K562 (cell line): ENCODE data around the gene EXT2. TPM values are rescaled to one million over a fixed set of nuclear protein-coding genes. Genes with fewer than 3 reads are reported as not detected.

Source experiments
- ATAC-seq: fragments of 200-7000 bp; cut with Tn5 transposase; 3 replicates; pipeline ENCODE4 v1.9.1; 2020; ENCODE audit warnings: moderate library complexity
- BruUV-seq: library from RNA; stranded (reverse); fragments of 400-500 nt; replicated peaks from 2 replicates; lab custom pipeline; 2021; lab: Mats Ljungman, UMichigan
- CTCF ChIA-PET: fragments of 300-600 bp; formaldehyde crosslinking; extraction: SDS; loops from one replicate; lab custom pipeline; 2021; ENCODE audit warnings: low intra/inter-chr PET ratio; lab: Yijun Ruan, JAX
- POLR2A ChIA-PET: fragments of 300-600, 350-650 bp; sonication (Branson Sonifier 250); formaldehyde crosslinking; extraction: SDS; loops from one replicate; lab custom pipeline; 2021; ENCODE audit warnings: antibody characterized with exemption, inconsistent platforms; lab: Yijun Ruan, JAX
- DNase-seq, 4 experiments: peaks; one replicate each; pipeline versions ENCODE4 v3.0.0 to v3.0.0-alpha.2; 2011 to 2018; ENCODE audit warnings: low spot score in 3 of 4, mixed read lengths in 3 of 4; ENCODE audit errors: extremely low read depth in 1 of 4
- FAIRE-seq: peaks from 2 replicates; lab custom pipeline; 2011; peaks lifted over from hg19 to GRCh38; lab: Jason Lieb, UNC
- H2AFZ ChIP-seq: 2 replicates; pipeline ENCODE4 v1.6.0; 2011; ENCODE audit warnings: low read depth, low read length, control low read depth, inconsistent platforms
- H3K27ac ChIP-seq: fragments of 200-600 bp; 3 replicates; pipeline ENCODE4 v1.8.0; 2011; ENCODE audit warnings: low read depth, mild to moderate bottlenecking, control low read depth, inconsistent platforms, low read length, moderate library complexity, mixed read lengths; ENCODE audit errors: extremely low read depth
- H3K27me3 ChIP-seq, 2 experiments: fragments of 300-600 bp in 1 of 2; 2 replicates in 1 of 2; 3 replicates in 1 of 2; pipeline versions ENCODE4 v1.6.0 to v1.8.0; 2011; ENCODE audit warnings: inconsistent platforms in 2 of 2, low read length in 2 of 2, mild to moderate bottlenecking in 1 of 2, mixed read lengths in 1 of 2, moderate library complexity in 1 of 2; ENCODE audit not compliant: control insufficient read depth in 2 of 2, insufficient read depth in 2 of 2
- H3K36me3 ChIP-seq: fragments of 300-600 bp; 3 replicates; pipeline ENCODE4 v1.8.0; 2011; ENCODE audit warnings: mild to moderate bottlenecking, low read length, inconsistent platforms; ENCODE audit not compliant: control insufficient read depth, insufficient read depth
- H3K4me1 ChIP-seq, 2 experiments: fragments of 200-600 bp in 1 of 2; replicated peaks in 1 of 2; 2 replicates in 1 of 2; 3 replicates in 1 of 2; pipeline versions ENCODE4 v1.5.1 to v1.8.0; 2011; ENCODE audit warnings: inconsistent platforms in 2 of 2, low read length in 2 of 2, mild to moderate bottlenecking in 1 of 2, mixed read lengths in 1 of 2, moderate library complexity in 1 of 2; ENCODE audit not compliant: control insufficient read depth in 2 of 2, insufficient read depth in 2 of 2
- H3K4me2 ChIP-seq: 2 replicates; pipeline ENCODE4 v1.6.1; 2011; ENCODE audit warnings: low read length, control low read depth, inconsistent platforms, mixed read lengths; ENCODE audit not compliant: insufficient read depth
- H3K4me3 ChIP-seq: fragments of 200-600 bp; sonication (generic), shearing (Covaris generic); 2 replicates; pipeline ENCODE4 v1.5.1; 2016; ENCODE audit warnings: control low read depth, inconsistent platforms
- H3K79me2 ChIP-seq: fragments of 200-600 bp; 3 replicates; pipeline ENCODE4 v1.8.0; 2011; ENCODE audit warnings: low read length, inconsistent platforms; ENCODE audit not compliant: control insufficient read depth, insufficient read depth
- H3K9ac ChIP-seq, 2 experiments: 2 replicates each; pipeline versions ENCODE4 v1.6.0 to v1.6.1; 2011; ENCODE audit warnings: low read depth in 2 of 2, low read length in 2 of 2, control low read depth in 1 of 2, inconsistent platforms in 1 of 2, mild to moderate bottlenecking in 1 of 2, mixed read lengths in 1 of 2; ENCODE audit not compliant: insufficient read depth in 1 of 2
- H3K9me1 ChIP-seq: one replicate; pipeline ENCODE4 v1.6.0; 2011; ENCODE audit warnings: inconsistent platforms, mild to moderate bottlenecking, low read length, moderate library complexity; ENCODE audit not compliant: control insufficient read depth, insufficient read depth
- H3K9me3 ChIP-seq: replicated peaks from 2 replicates; pipeline ENCODE4 v1.5.1; 2011; ENCODE audit warnings: low read depth, low read length, inconsistent platforms; ENCODE audit not compliant: control insufficient read depth, insufficient read depth
- H4K20me1 ChIP-seq: replicated peaks from 2 replicates; pipeline ENCODE4 v1.6.1; 2011; ENCODE audit warnings: low read length, inconsistent platforms, mixed read lengths; ENCODE audit not compliant: control insufficient read depth, insufficient read depth
- ARID3A ChIP-seq: IDR thresholded peaks from 2 replicates; pipeline ENCODE4 v1.6.1; 2012; ENCODE audit warnings: low read depth, low read length, improper control_type of control experiment, borderline replicate concordance
- CREM ChIP-seq: IDR thresholded peaks from 2 replicates; pipeline ENCODE4 v1.6.1; 2014; ENCODE audit warnings: antibody characterized with exemption, low read depth
- E2F1 ChIP-seq: sonication (generic); formaldehyde crosslinking; IDR thresholded peaks from 2 replicates; pipeline ENCODE4 v1.8.1; 2023; ENCODE audit warnings: mild to moderate bottlenecking, missing genetic modification reagents, moderate library complexity
- NFRKB ChIP-seq: fragments of 450-650 bp; IDR thresholded peaks from 2 replicates; pipeline ENCODE4 v1.6.1; 2016; ENCODE audit warnings: low read depth
- NR1H2 ChIP-seq: sonication (generic); formaldehyde crosslinking; IDR thresholded peaks from 2 replicates; pipeline ENCODE4 v1.4.0; 2020; ENCODE audit warnings: mild to moderate bottlenecking, missing genetic modification reagents
- SNRNP70 ChIP-seq: fragments of 200-400 bp; formaldehyde crosslinking; optimal IDR thresholded peaks from 2 replicates; pipeline ENCODE3; 2017; ENCODE audit warnings: low read depth, low read length
- ZFP30 ChIP-seq: fragments of 250-450 bp; sonication (Bioruptor Pico); IDR thresholded peaks from 2 replicates; pipeline ENCODE4 v1.8.0; 2022; ENCODE audit warnings: moderate library complexity, mild to moderate bottlenecking, inconsistent platforms, borderline replicate concordance
- WGBS: fragments of 100-300 bp; shearing (Covaris generic); methylation state at CpG from one replicate; pipeline ENCODE4 v1.1.6; 2016; ENCODE audit warnings: low coverage, mixed read lengths; ENCODE audit not compliant: insufficient coverage; ENCODE audit errors: missing lambda C conversion rate; 5-methylcytosine and 5-hydroxymethylcytosine counted together
- in situ Hi-C: fragments of 300-500 bp; cut with MboI; formaldehyde crosslinking; loops from 4 replicates; pipeline ENCODE4 v1.15.0; 2018; ENCODE audit warnings: inconsistent platforms, mixed read lengths
- intact Hi-C: fragments of 100-400 bp; cut with micrococcal nuclease; formaldehyde crosslinking; loops from 2 replicates; pipeline ENCODE4 v1.14.2; 2022
- polyA plus RNA-seq, 8 experiments: library from polyadenylated mRNA; depleted of rRNA in 4 of 8; stranded (reverse) in 5 of 8; unstranded in 3 of 8; fragments of >200 nt; fragmentation: Nextera tagmentation in 2 of 8; fragmentation: Illumina TruSeq in 1 of 8; extraction: Ambion mirVana in 2 of 8; extraction: Trizol in 1 of 8; gene quantifications; 2 replicates each; pipeline versions ENCODE4 v1.2.1 to v1.2.3, GENCODE V29; 2011 to 2014; ENCODE audit warnings: inconsistent platforms in 1 of 8, missing spikeins in 1 of 8
- total RNA-seq, 7 experiments: library from RNA; depleted of rRNA in 6 of 7; stranded (reverse); fragments of >200 nt in 6 of 7; fragmentation: Illumina TruSeq in 2 of 7; extraction: Trizol in 2 of 7; gene quantifications; 2 replicates each; pipeline versions ENCODE4 v1.2.1 to v1.2.3, GENCODE V29; 2011 to 2021; ENCODE audit warnings: low replicate concordance in 1 of 7
- TF ChIP-seq, protein P1 (sequence below): fragments of 250-450 bp; sonication (Bioruptor Pico); IDR thresholded peaks from 2 replicates; pipeline ENCODE4 v1.4.0; 2020
- TF ChIP-seq, protein P2 (sequence below), 2 experiments: IDR thresholded peaks; 2 replicates each; pipeline ENCODE4 v1.6.1; 2011; ENCODE audit warnings: borderline replicate concordance in 1 of 2, control low read depth in 1 of 2, low read depth in 1 of 2, low read length in 1 of 2, mild to moderate bottlenecking in 1 of 2, mixed read lengths in 1 of 2, moderate library complexity in 1 of 2; ENCODE audit not compliant: insufficient read depth in 1 of 2, insufficient read length in 1 of 2, poor library complexity in 1 of 2, severe bottlenecking in 1 of 2; ENCODE audit errors: extremely low read depth in 1 of 2

EXT2 gene
- total and polyA plus RNA-seq, 9 of the 15 experiments (the other 6 are each of a cell fraction or from before 2014, with no cell fraction given): 7.5 to 52.1 (median 38.1) TPM

GRCh38 chr11:44246726-44247125 lies 151.2 kb downstream of the EXT2 start (continued):
- TF ChIP-seq ZFP30 (CRISPR knock-in tag) (no peak), E2F1 (CRISPR knock-in tag) (no peak), NFRKB (no peak), SNRNP70 (no peak), CREM (no peak)

DNA sequence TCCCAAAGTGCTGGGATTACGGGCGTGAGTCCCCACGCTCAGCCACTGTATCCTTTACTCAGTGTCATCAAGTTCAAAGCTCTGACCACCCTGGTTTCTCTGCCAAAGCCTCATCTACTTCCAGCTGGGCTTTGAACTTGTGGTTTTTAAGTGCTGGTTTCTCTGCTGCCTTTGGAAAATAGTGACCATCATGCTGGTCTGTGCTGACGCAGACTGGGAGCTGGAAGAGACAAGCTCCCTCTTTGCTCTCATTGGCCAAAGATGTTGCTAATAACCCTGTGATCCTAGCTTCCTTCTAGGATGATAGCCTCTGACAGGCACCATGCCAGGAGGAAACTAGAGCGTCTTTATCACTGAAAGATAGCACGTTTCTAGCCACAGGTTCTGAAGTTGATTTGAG lies 152.0 kb downstream of the EXT2 start:
- Histone ChIP-seq H2AFZ (no peak overlapping the region), H3K9me1 (no peaks in the 10 kb centered on the region), H3K4me2 (no peak overlapping the region), H3K4me1 (peaks cover 5 to 11% of the 10 kb centered on the region in 2 experiments; a peak in 4 of 5 replicates), H3K27ac (no peak overlapping the region), H4K20me1 (no peaks in the 10 kb centered on the region; the same call in 1 of the 2 replicates), H3K4me3 (no peak overlapping the region), H3K9ac (no peak overlapping the region), H3K79me2 (no peaks in the 10 kb centered on the region), H3K27me3 (no peaks in the 10 kb centered on the region), H3K36me3 (peaks cover 10% of the 10 kb centered on the region; the same call in 2 of the 3 replicates), H3K9me3 (no peaks in the 10 kb centered on the region)
- CTCF ChIA-PET: no interaction called here
- intact Hi-C loops: no loop called here
- POLR2A ChIA-PET: interaction anchor here (1.1 to 3.1 kb wide), 3 partner anchors 11 to 61 kb away, joined by 4 to 16 read pairs (median 12); no protein-coding TSS in a partner anchor
- 47% methylated on average over 6 of the region's 6 CpGs for WGBS
- no TSS peak for BruUV-seq
- no peak for FAIRE-seq
- no peak for DNase-seq
- no peak for ATAC-seq
- in situ Hi-C loops: no loop called here
- TF ChIP-seq, protein P1, sequence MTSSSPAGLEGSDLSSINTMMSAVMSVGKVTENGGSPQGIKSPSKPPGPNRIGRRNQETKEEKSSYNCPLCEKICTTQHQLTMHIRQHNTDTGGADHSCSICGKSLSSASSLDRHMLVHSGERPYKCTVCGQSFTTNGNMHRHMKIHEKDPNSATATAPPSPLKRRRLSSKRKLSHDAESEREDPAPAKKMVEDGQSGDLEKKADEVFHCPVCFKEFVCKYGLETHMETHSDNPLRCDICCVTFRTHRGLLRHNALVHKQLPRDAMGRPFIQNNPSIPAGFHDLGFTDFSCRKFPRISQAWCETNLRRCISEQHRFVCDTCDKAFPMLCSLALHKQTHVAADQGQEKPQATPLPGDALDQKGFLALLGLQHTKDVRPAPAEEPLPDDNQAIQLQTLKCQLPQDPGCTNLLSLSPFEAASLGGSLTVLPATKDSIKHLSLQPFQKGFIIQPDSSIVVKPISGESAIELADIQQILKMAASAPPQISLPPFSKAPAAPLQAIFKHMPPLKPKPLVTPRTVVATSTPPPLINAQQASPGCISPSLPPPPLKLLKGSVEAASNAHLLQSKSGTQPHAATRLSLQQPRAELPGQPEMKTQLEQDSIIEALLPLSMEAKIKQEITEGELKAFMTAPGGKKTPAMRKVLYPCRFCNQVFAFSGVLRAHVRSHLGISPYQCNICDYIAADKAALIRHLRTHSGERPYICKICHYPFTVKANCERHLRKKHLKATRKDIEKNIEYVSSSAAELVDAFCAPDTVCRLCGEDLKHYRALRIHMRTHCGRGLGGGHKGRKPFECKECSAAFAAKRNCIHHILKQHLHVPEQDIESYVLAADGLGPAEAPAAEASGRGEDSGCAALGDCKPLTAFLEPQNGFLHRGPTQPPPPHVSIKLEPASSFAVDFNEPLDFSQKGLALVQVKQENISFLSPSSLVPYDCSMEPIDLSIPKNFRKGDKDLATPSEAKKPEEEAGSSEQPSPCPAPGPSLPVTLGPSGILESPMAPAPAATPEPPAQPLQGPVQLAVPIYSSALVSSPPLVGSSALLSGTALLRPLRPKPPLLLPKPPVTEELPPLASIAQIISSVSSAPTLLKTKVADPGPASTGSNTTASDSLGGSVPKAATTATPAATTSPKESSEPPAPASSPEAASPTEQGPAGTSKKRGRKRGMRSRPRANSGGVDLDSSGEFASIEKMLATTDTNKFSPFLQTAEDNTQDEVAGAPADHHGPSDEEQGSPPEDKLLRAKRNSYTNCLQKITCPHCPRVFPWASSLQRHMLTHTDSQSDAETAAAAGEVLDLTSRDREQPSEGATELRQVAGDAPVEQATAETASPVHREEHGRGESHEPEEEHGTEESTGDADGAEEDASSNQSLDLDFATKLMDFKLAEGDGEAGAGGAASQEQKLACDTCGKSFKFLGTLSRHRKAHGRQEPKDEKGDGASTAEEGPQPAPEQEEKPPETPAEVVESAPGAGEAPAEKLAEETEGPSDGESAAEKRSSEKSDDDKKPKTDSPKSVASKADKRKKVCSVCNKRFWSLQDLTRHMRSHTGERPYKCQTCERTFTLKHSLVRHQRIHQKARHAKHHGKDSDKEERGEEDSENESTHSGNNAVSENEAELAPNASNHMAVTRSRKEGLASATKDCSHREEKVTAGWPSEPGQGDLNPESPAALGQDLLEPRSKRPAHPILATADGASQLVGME (CRISPR knock-in tag): no peak
- no peak for TF ChIP-seq ARID3A
- TF ChIP-seq, protein P2, sequence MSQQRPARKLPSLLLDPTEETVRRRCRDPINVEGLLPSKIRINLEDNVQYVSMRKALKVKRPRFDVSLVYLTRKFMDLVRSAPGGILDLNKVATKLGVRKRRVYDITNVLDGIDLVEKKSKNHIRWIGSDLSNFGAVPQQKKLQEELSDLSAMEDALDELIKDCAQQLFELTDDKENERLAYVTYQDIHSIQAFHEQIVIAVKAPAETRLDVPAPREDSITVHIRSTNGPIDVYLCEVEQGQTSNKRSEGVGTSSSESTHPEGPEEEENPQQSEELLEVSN (IDR thresholded peaks at IDR 0.05; ENCODE audit: borderline replicate concordance in 1 of 2, extremely low read depth in 1 of 2, insufficient read depth in 1 of 2, insufficient read length in 1 of 2, low read depth in 1 of 2, low read length in 1 of 2, poor library complexity in 1 of 2, severe bottlenecking in 1 of 2): no peak
- TF ChIP-seq NR1H2 (CRISPR knock-in tag): no peak
